ENCODE data around the gene SNTN.

Gene SNTN

GRCh38 chr3:63654931-63655330 lies 2.5 kb downstream of the SNTN start:
- no peak overlapping the region for H3K4me3 Mint-ChIP-seq
- no peaks in the 10 kb centered on the region for H3K27me3 Mint-ChIP-seq
- ATAC-seq, result no peak
- no peaks in the 10 kb centered on the region for H3K4me1 Mint-ChIP-seq
- no peaks in the 10 kb centered on the region for H3K36me3 Mint-ChIP-seq
- H3K27ac Mint-ChIP-seq, result no peak overlapping the region
- H3K9me3 Mint-ChIP-seq, result peaks cover 3% of the 10 kb centered on the region

DNA sequence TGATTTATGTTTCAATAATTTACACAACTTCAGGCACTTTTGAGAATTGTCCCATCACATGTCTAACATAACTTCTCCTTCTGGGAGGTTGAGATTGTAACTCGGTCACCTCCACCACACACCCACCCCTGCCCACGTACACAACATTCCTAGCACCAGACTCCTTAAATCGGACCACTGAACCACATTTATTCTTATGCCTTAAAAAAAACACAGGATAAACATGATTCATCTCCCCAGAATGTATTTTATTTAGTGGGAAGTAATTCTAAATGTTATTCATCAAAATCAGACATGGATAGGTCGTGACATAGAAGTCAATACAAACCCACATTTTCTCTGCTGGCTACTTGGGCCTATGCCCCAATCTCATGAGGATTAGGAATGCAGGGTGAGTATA lies 3.0 kb downstream of the SNTN start:
- H3K9me3 Mint-ChIP-seq, result peaks cover 3% of the 10 kb centered on the region
- ATAC-seq, result no peak
- H3K27ac Mint-ChIP-seq, result no peak overlapping the region
- H3K4me3 Mint-ChIP-seq, result no peak overlapping the region
- no peaks in the 10 kb centered on the region for H3K27me3 Mint-ChIP-seq
- H3K4me1 Mint-ChIP-seq, result no peaks in the 10 kb centered on the region
- H3K36me3 Mint-ChIP-seq, result no peaks in the 10 kb centered on the region

GRCh38 chr3:63656786-63657185 lies 4.3 kb downstream of the SNTN start:
- H3K27me3 Mint-ChIP-seq, result no peaks in the 10 kb centered on the region
- no peaks in the 10 kb centered on the region for H3K4me1 Mint-ChIP-seq
- no peak overlapping the region for H3K4me3 Mint-ChIP-seq
- H3K9me3 Mint-ChIP-seq, result peaks cover 3% of the 10 kb centered on the region
- no peaks in the 10 kb centered on the region for H3K36me3 Mint-ChIP-seq
- H3K27ac Mint-ChIP-seq, result no peak overlapping the region
- no peak for ATAC-seq

GRCh38 chr3:63661242-63661641 lies 8.8 kb downstream of the SNTN start:
- Mint-ChIP-seq H3K36me3 (no peaks in the 10 kb centered on the region), H3K4me1 (no peaks in the 10 kb centered on the region), H3K9me3 (no peaks in the 10 kb centered on the region), H3K27ac (no peak overlapping the region), H3K4me3 (no peak overlapping the region), H3K27me3 (no peaks in the 10 kb centered on the region)
- no peak for ATAC-seq

- Mint-ChIP-seq H3K9me3 (no peaks in the 10 kb centered on the region), H3K27me3 (no peaks in the 10 kb centered on the region), H3K27ac (no peak overlapping the region), H3K4me3 (no peak overlapping the region), H3K36me3 (no peaks in the 10 kb centered on the region), H3K4me1 (no peaks in the 10 kb centered on the region)
- no peak for ATAC-seq
Measured at GRCh38 chr3:63662011-63662410, 9.5 kb downstream of the SNTN start.

DNA sequence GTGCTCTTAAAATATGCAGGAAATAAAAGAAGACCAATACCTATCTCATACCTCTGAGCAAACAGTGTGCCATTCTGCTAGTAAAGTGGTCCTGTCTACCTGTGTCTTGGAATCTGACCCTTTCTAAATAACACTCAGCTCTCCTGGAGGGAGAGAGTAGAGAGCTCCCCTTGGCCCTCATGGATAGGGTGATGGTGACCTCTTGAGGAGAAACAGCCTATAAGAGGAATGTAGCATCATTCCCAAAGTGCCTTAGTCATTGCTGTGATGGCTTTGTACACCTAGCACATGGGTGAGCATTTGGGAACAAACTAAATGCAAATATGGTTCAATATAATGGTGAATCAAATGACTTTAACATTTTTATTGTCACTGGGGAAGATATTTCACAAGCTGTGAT lies 10.0 kb downstream of the SNTN start:
- H3K36me3 Mint-ChIP-seq, result no peaks in the 10 kb centered on the region
- no peaks in the 10 kb centered on the region for H3K9me3 Mint-ChIP-seq
- H3K27me3 Mint-ChIP-seq, result no peaks in the 10 kb centered on the region
- no peaks in the 10 kb centered on the region for H3K4me1 Mint-ChIP-seq
- H3K4me3 Mint-ChIP-seq, result no peak overlapping the region
- no peak overlapping the region for H3K27ac Mint-ChIP-seq
- ATAC-seq, result no peak

GRCh38 chr3:63670544-63670943 lies 18.1 kb downstream of the SNTN start:
- peaks cover 12% of the 10 kb centered on the region for H3K27me3 Mint-ChIP-seq
- no peaks in the 10 kb centered on the region for H3K9me3 Mint-ChIP-seq
- no peak overlapping the region for H3K4me3 Mint-ChIP-seq
- no peak overlapping the region for H3K27ac Mint-ChIP-seq
- no peaks in the 10 kb centered on the region for H3K36me3 Mint-ChIP-seq
- H3K4me1 Mint-ChIP-seq, result no peaks in the 10 kb centered on the region
- no peak for ATAC-seq

DNA sequence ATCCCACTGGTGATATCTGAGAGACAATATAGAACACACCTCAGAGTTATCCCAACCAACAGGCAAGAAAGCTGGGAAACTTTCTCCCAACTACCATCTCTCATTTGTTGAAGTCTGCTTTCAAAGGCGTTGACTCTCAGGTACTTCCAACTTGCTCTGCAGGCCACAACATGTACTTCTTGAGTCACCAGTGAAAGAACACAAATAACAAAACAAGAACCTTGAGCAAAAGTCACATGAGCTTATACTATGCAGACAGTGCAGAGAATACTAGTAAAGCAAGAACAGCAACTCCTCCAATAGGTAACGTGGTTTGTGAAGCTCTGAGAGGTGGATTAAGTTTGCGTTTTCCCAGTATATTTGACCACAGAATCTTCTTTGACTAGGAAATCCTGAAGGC lies 20.6 kb downstream of the SNTN start:
- no peaks in the 10 kb centered on the region for H3K4me1 Mint-ChIP-seq
- no peaks in the 10 kb centered on the region for H3K36me3 Mint-ChIP-seq
- no peaks in the 10 kb centered on the region for H3K9me3 Mint-ChIP-seq
- H3K27ac Mint-ChIP-seq, result no peak overlapping the region
- peaks cover 12% of the 10 kb centered on the region for H3K27me3 Mint-ChIP-seq
- H3K4me3 Mint-ChIP-seq, result no peak overlapping the region
- ATAC-seq, result no peak

DNA sequence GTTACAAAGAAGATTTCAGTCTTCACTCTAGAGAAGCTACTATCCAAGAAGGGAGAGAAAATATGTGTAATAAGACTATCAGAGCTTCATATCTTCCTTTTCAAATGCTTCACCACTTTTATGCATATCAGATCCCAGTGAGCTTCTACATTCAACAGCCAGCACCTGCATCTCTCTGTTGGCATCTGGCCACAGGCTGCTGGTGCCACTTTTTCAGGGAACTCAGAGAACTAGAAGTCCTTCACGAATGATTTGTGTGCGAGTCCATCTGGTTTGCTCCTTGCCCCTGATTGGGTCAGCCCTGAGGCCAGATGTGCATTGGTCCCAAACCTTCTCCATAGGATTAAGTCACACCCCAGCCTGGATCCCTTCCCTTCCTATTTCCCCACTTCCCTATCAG lies 22.1 kb downstream of the SNTN start:
- no peak for ATAC-seq
- Mint-ChIP-seq H3K9me3 (no peaks in the 10 kb centered on the region), H3K4me1 (no peaks in the 10 kb centered on the region), H3K36me3 (no peaks in the 10 kb centered on the region), H3K27me3 (peaks cover 12% of the 10 kb centered on the region), H3K4me3 (no peak overlapping the region), H3K27ac (no peak overlapping the region)

GRCh38 chr3:63679186-63679585 lies 26.7 kb downstream of the SNTN start:
- H3K27me3 Mint-ChIP-seq, result no peaks in the 10 kb centered on the region
- no peak overlapping the region for H3K4me3 Mint-ChIP-seq
- no peaks in the 10 kb centered on the region for H3K36me3 Mint-ChIP-seq
- no peaks in the 10 kb centered on the region for H3K4me1 Mint-ChIP-seq
- no peak overlapping the region for H3K27ac Mint-ChIP-seq
- H3K9me3 Mint-ChIP-seq, result no peaks in the 10 kb centered on the region
- ATAC-seq, result no peak

- H3K27me3 Mint-ChIP-seq, result no peaks in the 10 kb centered on the region
- no peaks in the 10 kb centered on the region for H3K9me3 Mint-ChIP-seq
- H3K27ac Mint-ChIP-seq, result no peak overlapping the region
- no peak overlapping the region for H3K4me3 Mint-ChIP-seq
- no peaks in the 10 kb centered on the region for H3K4me1 Mint-ChIP-seq
- no peak for ATAC-seq
- no peaks in the 10 kb centered on the region for H3K36me3 Mint-ChIP-seq
Measured at GRCh38 chr3:63684081-63684480, 31.6 kb downstream of the SNTN start.

DNA sequence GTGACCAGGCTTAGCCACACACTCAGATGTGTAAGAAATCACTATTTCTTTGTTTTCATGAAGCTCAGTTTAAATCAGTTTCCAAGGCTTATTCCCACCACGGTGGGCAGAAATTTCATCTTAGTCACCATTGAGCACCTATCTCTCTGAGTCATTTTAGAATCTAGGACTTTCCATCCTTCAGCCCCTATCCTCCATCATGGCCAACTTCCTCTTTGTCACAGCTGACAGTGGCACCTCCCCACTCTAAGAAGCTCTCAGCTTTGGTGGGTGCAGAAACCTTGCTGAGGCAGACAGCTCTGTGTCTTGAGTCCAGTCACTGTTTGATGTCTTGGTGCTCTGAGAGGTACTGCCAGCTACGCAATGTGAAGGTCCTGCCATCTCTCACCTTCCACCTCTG lies 32.9 kb downstream of the SNTN start:
- H3K36me3 Mint-ChIP-seq, result no peaks in the 10 kb centered on the region
- H3K4me3 Mint-ChIP-seq, result no peak overlapping the region
- no peaks in the 10 kb centered on the region for H3K9me3 Mint-ChIP-seq
- no peaks in the 10 kb centered on the region for H3K4me1 Mint-ChIP-seq
- ATAC-seq, result peak; percentile 20
- no peak overlapping the region for H3K27ac Mint-ChIP-seq
- no peaks in the 10 kb centered on the region for H3K27me3 Mint-ChIP-seq

GRCh38 chr3:63687278-63688225 lies 35.1 kb downstream of the SNTN start:
- no peak for ATAC-seq
- peaks cover 4% of the 10 kb centered on the region for H3K9me3 Mint-ChIP-seq
- H3K4me1 Mint-ChIP-seq, result no peaks in the 10 kb centered on the region
- H3K4me3 Mint-ChIP-seq, result no peak overlapping the region
- no peaks in the 10 kb centered on the region for H3K36me3 Mint-ChIP-seq
- peaks cover 15% of the 10 kb centered on the region for H3K27me3 Mint-ChIP-seq
- H3K27ac Mint-ChIP-seq, result no peak overlapping the region

GRCh38 chr3:63689285-63689684 lies 36.8 kb downstream of the SNTN start:
- H3K27ac Mint-ChIP-seq, result no peak overlapping the region
- no peak overlapping the region for H3K4me3 Mint-ChIP-seq
- no peak for ATAC-seq
- H3K36me3 Mint-ChIP-seq, result no peaks in the 10 kb centered on the region
- H3K9me3 Mint-ChIP-seq, result peaks cover 8% of the 10 kb centered on the region
- H3K4me1 Mint-ChIP-seq, result no peaks in the 10 kb centered on the region
- peaks cover 15% of the 10 kb centered on the region for H3K27me3 Mint-ChIP-seq

GRCh38 chr3:63693351-63693750 lies 40.9 kb downstream of the SNTN start:
- no peaks in the 10 kb centered on the region for H3K36me3 Mint-ChIP-seq
- no peak overlapping the region for H3K27ac Mint-ChIP-seq
- H3K27me3 Mint-ChIP-seq, result peaks cover 15% of the 10 kb centered on the region
- no peaks in the 10 kb centered on the region for H3K4me1 Mint-ChIP-seq
- H3K9me3 Mint-ChIP-seq, result peaks cover 14% of the 10 kb centered on the region
- H3K4me3 Mint-ChIP-seq, result no peak overlapping the region
- no peak for ATAC-seq

- Mint-ChIP-seq H3K36me3 (no peaks in the 10 kb centered on the region), H3K9me3 (peaks cover 3% of the 10 kb centered on the region), H3K27ac (no peak overlapping the region), H3K4me1 (no peaks in the 10 kb centered on the region), H3K4me3 (no peak overlapping the region), H3K27me3 (peaks cover 9% of the 10 kb centered on the region)
- no peak for ATAC-seq
Measured at GRCh38 chr3:63705092-63705645, 52.7 kb downstream of the SNTN start.
